D341Med (cell line): ENCODE data around the gene TXNDC11.

Experiments
- DNase-seq: peaks from one replicate; pipeline ENCODE4 v3.0.0; 2012; ENCODE audit warnings: low spot score

The TXNDC11 gene

DNA sequence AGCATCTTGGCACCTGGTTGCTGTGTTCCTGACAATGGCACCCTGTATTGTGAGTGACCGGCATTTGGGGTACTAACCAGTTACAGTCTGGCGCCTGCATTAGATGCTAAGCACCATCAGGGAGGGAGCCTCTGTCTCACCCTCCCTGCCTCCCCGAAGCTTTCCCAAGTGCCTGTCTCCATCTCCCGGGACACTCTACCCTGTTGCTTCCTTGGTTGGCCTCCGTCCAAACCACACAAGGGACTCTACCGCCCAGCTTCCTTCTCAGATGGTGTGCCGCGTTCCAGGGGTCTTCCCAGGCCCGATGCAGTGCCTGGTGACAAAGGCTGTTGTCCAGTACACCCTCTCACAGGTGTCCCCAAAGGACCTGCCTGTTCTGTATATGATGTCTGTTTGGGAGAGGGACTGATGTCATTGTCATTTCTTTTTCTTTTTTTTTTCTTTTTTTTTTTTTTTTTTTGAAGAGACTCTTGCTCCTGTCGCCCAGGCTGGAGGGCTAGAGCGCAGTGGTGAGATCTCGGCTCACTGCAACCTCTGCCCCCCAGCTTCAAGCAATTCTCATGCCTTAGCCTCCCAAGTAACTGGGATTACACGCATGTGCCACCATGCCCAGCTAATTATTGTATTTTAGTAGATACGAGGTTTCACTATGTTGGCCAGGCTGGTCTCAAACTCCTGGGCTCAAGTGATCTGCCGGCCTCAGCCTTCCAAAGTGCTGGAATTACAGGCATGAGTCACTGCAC lies 67.7 kb downstream of the TXNDC11 start:
- DNase-seq: no peak

DNA sequence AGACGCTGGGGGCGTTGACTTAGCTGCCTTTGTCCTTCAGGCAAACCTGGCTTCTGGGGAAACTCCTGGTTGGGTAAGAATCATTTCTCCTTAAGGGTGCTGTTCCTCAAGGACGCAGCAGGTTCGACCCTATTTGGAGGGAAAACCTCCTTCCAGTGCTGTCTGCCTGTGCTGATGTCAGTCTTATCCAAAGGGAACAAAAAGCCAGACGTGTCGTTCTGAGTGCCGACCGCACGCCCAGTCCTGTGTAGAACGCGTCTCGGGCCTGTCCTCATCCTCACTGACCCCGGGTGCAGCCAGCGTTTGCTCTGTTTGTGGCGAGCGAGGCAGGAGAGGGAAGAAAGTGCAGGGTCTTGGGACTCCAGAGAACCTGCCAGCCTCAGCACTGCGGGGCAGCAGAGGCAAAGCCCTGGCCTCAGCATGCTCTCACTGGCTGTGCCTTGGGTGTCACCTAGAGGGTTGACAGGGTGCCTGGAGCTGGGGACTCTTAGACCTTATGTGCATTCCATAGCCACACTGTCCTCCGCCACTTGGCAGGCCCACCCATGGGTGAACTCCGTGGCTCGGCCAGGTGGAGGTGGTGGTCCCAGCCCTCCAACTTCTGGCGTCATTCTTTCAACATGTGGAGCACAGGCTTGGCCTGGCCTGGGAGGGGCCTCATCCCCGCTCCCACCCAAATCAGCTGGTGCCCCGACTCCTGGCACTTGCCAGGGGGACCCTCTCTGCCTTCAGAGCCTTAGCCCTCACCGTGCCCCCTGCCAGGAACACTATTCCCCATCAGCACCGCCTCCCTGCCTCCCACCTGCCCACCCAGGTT lies 68.4 kb downstream of the TXNDC11 start:
- no peak for DNase-seq

DNA sequence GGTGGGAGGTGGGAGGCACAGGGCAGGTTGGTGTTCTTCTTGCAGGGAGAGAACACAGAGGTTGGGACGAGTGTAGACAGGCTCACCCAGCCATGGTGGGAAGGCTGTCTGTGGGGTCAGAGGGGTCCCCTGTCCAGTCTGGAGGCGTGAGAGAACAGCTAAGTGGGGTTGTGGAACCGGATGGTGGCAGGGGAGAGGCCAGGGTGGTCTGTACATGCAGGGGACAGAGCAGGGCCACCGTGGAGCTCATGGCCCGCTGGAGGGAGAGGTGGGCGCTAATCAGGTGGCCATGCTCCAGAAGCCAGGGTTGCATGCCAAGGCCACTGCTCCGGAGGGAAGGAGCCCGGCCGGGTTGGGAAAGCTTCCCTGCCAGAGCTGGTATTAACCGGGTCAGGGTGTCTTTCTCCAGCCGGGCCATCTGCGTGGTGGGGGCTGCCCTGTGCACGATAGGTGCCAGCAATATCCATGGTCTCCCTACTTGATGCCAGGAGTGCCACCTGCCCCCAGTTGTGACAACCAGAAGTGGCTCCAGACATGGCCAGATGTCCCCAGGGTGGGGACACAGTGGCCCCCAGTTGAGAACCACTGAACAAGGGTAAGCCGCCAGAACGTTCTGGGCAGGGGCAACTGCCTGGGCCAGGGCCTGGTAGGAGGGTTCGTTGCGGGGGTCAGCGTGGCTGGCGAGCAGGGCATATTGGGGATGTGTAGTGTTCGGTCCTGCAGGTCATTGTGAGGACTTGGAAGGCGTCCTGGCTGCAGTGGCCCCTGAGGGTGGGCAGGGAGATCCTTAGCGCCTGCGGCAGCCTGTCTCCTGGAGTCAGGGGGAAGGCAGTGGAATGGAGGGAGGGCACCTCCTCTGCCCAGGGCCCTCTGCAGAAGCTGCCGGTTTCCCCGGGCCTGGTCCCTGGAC lies 69.3 kb downstream of the TXNDC11 start:
- no peak for DNase-seq

DNA sequence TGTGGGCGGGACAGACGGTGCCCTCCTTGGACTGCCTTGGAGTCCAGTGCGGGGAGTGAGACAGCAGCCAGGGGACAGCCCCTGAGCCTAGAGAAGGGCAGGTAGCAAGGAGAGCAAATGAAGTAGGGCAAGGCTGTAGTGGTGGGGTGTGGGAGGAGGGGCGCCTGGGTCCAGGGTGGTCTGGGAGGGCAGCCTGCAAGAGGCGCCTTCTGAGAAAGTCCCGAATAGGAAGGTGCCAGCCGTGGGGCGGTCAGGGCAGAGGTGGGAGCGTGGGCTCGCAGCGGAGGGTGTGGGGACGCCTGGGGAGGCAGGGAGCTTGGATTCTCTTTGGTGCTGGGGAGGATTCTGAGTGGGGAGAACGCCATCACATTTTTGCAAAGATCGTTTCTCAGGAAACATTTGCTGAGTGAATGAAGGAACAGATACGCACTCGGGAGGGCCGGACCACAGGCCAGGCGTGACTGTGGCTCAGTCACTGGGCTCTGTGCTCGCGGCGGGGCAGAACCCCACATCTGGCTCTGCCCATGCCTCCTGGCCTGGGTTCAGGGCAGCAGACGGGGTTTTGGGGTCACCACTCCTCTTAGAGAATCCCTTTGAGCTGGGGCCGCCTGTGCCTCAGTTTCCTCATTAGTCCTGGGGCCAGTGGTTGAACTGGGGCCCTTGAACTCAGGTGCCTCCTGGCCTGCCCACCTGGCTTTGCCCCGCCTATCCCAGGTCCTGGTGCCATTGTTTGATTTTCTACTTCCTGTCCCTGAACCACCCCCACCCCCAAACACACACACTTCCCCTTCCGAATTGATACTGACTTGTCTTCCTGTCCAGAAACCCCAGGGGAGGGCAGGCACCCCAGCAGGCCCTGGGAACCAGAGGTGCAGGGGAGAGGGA lies 70.2 kb downstream of the TXNDC11 start:
- no peak for DNase-seq

DNA sequence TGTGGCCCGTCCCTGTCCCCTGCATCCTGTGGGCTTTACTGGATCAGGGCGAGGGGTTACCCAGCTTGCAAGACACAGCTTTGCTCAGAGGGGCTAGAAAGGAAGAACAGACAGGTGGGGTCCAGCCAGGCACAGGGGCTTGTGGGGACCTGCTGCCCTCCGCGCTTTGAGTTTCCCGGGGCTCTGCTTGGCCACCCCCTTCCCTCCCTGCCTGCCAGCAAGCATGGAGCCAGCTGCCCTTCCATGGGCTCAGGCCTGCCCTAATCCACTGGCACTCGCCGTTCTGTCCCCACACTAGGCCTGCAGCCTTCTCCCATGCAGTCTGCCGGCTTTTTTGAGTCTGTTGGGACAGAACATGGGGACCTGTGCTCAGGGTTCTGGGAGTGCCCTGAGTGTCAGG lies 71.0 kb downstream of the TXNDC11 start:
- DNase-seq: no peak

DNA sequence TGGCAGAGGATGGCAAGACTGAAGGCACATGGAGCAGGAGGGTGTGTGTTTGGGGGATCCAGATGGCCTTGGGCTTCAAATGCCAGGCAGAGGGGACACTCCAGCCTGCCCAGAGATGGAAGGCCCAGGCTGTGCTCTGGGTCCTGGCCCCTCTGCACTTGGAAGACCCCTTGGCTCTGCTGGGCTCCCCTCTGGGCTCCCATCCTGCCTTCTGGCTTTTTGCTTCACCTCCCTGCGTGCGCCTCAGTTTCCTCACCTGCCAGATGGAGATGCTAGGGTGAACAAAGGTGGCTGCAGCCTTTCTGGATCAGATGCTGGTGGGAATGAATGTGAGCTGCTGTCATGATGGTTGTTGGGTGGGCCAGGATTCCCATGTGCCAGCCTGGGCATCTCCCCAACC lies 71.4 kb downstream of the TXNDC11 start:
- DNase-seq: no peak

DNA sequence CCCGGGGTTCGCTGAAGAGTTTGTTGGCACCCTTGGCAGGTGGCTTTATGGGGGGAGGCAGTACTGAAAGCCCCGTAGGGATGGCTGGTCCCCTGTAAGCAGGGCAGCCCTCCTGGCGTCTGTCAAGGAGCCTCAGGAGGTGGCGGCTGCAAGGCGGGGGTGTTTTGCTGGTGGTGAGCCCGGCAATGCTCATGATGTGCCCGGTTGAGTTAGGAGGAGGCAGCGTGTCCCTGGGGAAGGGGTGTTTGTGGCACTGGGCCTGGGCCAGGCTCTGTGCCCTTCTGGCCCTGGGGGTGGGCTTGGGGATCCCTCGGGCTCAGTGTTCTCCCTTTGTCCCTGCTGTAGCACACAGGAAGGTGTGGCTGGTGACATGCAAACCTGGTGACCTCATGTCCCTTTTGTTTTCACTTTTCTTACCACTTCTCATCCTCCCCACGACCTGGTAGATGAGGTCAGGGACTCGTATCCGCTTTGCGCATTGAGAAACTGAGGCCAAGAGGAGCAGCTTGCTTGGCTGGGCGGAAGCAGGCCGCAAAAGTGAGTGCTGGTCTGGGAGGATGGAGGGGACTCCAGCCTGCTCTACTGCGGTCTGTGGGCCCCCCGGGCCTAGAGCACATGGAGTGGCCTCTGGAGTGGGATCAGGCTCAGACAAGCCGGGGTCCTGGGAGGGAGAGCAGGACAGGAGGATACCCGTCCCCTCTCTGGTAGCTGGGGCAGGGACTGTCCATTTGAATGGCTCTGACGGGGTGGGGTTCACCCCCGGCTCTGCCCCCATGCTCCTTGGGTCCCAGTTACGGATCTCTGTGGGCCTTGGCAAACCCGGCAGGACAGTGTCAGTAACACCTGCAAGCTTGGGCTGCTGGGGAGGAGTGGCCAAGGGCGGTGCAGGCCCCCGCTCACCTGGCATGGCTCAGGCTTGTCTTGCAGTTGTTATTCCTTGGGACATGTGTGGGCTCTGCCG lies 72.2 kb downstream of the TXNDC11 start:
- DNase-seq: no peak

DNA sequence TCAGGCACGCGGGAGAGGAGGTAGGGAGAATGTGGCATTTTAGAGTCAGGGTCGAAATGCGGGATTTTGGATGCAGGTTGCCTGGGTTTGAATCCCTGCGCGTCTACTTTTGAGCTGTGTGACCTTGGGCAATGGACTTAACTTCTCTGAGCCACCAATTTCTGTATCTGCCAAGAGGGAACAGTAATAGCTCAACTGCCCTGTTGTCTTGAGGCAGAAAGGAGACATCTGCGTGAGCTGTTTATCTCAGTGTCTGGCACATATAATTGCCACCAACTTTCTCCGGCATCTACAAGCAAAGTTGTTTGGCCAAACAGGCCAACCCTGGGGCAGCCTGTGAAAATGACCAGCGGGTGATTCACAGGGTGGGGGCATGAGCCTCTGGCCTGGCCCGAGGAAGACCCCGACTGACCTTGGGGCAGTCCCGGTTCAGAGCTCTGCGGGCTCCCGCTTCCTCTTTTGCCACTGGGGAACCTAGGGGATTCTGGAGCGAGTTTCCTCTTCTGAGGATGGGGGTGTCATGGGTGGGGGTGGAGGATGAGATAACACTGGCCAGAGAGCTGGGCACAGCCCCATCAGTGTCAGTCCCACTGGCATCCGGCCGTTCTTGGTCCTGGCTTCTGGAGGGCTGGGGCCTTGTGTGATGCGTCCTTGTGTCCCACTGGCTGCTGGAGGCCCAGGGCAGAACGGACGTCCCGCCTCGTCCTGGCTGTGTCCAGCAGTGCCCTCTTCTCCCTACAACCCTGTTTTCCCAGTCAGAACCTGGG lies 73.1 kb downstream of the TXNDC11 start:
- no peak for DNase-seq

DNA sequence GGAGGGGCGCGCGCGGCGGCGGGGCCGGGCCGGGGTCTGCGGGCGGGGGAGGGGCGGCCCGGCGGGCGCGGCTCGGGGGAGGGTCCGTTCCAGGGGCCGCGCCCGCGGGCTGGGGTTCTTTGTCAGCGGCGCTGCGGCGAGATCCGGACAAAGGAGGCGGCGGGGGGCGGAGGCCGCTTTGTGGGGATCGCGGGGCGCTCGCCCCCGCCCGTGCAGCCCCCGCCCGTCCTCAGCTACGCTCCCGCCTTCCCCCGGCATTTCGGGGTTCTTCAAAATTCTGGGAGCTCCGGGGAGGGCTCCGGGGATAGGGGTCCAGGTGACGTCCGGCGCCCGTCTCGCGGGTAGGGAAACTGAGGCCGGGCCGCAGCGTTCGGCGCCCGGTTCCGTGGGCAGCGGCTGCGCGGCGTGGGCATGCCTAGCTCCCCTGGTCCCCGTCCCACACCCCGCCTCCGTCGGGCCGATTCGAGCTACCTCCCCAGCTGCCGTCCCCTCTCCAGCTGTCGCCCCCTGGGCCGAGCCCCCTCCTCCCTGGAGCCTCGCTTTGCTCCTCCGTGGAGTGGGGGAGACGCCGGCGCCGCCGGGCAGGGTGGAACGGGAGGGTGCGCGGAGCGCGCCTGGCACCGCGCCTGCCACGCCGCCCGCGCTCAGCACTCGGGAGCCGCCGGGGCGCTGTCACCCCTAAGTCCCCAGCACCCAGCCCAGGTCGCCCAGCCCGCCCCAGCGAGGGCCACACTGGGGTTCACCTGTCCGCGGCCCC lies 73.9 kb downstream of the TXNDC11 start:
- DNase-seq: no peak

DNA sequence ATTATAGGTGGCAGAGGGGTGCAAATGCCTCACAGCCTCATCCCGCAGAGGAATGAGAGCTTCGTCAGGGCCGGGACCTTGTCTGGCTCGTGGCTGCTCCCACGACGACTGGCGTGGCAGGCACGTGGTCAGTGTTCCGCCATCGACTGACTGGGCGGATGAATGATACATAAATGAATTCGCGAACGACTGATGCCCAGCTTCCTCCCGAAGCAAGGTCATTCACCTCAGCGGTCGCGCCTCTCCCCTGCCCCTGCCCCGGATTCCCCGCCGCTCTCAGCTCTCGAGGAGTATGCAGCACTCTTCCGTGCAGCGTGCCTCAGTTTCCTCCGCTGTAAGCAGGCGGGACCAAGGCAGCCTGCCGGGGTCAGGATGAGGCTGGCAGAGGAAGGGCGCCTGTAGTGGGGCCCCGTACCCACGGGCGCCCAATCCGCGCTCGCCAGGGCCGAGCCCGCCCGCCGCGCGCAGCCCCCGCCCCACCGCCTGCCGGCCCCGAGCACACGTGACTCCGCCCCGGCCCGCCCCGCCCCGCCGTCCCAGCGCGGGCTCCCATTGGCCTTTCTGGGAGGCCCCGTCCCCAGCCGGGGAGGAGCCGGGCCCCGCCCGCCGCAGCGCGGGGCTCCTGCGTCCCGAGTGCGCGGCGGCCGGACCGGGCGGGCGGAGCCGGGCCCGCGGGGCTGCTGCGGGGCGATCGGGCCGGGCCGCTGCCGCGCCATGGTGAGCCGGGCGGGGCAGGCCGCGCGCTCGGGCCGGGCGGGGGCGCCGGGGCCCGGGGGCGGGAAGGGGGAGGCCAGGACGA lies 74.6 kb downstream of the TXNDC11 start, which contains the start of gene SNN:
Gene SNN (plus strand): TSS at position 632 of the 799 bp plus-strand sequence. CDS start 7,605 bp downstream, outside the sequence.
- peak; percentile 97 for DNase-seq

DNA sequence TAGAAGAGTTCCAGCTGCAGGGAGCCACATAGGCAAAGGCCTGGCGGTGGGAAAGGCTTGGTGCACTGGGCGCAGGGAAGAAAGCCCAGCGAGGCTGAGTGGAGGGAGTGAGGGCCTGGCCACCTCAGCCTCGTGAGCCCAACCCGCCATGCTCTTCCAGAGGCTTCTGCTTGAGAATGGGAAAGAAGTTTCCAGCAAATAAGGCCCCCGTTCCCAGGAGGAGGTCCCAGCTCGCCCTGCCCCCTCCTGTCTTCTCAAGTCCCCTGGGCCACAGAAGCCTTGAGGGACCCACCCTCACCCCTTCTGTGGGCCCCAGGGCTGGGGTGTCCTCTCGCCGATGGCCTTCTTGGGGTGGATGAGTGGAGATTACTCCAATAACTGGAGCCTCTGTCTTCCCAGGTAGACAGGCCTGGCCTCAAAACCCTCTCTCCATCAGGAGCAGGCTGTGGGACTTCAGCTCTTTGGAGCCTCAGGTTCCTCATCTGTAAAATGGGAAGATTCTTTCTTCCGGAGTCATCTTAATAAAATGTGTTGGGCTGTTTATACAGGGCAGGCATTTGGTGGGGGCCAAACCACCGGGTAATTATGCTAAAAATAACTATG lies 75.3 kb downstream of the TXNDC11 start:
- no peak for DNase-seq

DNA sequence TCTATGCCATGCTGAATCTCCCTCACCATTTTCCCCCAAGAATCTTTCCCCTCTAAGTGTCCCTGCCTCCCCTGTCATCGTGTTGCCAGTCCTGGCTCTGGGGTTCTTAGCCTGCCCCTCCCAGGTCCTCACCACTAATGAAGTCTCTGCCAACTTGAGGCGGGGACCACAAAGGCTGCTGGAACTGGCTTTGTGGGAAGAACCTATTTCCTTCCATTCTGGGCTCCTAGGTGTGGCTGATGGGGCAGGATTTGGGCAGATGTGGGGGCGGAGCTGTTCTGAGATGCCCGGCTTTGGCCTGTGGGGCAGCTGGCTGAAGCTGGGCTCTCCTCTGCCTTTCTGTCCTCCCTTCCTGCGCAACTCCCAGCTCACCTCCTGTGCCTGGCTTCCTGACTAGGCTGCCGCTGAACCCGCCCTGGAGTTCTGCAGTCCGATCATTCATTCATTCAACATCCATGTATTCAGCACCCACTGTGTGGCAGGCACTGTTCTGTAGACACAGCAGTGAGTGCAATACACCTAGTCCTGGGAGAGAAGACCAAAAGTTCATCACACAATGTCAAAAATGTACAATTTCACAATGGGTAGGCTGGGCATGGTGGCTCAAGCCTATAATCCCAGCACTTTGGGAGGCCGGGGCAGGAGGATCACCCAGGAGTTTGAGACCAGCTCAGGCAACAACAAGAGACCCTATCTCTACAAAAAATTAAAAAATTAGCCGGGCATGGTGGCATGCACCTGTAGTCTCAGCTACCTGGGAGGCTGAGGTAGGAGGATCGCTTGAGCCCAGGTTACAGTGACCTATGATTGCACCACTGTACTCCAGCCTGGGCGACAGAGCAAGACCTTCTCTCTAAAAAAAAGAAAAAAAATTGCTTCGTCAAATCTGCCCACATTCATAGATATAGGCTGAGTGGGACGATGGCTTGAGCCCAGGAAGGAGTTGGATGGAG lies 76.3 kb downstream of the TXNDC11 start:
- peak; percentile 65 for DNase-seq

DNA sequence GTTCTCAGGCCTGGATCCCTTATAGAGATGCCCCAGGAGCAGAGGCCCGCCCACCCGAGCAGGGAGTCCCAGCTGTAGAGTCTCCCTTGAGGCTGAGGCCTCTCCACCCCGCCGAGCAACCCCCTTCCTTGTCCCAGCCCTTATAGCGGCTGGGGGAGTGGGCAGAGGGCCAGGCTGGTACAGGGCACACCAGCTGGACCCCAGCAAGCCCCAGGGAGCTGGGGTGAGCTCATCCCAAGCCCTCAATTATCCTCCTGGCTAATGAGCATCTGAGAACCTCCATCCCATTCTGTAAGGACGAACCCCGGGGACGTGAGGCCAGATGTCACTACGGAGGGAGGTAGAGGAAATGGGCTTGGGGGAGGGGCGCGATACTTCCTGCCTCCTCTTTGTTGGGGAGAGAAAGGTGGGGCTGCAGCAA lies 77.6 kb downstream of the TXNDC11 start:
- peak; percentile 74 for DNase-seq

DNA sequence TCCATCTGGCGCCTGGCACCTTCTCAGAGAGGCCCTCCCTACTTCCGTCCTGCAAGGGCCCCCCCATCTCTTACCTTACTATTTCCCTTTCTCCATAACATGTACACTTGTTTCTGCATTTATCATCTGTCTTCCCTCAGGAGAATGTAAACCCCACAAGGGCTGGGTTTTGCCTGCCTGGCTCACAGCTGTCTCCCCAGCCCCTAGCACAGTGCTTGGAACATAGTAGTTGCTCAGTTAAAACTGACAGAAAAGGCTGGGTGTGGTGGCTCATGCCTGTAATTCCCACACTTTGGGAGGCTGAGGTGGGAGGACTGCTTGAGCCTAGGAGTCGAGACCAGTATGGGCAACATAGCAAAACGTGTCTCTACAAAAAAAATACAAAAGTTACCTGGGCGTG lies 80.1 kb downstream of the TXNDC11 start:
- no peak for DNase-seq

DNA sequence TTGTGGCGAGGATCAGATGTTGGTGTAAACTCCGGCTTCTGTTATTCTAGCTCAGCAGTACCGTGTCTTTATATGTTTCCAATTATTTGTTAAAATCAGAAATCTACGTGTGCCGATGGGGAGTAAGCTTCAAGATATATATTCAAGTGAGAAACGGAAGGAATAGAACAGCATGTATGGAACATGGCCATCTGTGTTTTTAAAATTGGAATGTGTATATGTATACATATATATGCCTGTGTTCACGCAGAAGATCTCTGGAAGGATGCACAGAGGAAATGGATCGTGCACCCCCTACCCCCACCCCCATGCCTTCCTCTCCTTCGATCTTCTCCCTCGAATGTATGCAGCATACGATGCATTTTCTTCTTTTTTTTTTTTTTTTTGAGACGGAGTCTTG lies 82.1 kb downstream of the TXNDC11 start:
- DNase-seq: no peak
